RKO (cell line): ENCODE data around the gene AIFM2.
"Not testable (repeated sequence)": the region's sequence is repeated elsewhere in the genome, so short reads cannot be mapped to it uniquely, and the experiment has no call there.

Experiments
- DNase-seq: peaks from one replicate; pipeline ENCODE4 v3.0.0-alpha.2; 2016; ENCODE audit warnings: low spot score

The AIFM2 gene

GRCh38 chr10:70123166-70123565 lies 9.5 kb downstream of the AIFM2 start:
- not testable (repeated sequence) for DNase-seq

- no peak for DNase-seq
Observed at GRCh38 chr10:70122742-70123141, 9.9 kb downstream of the AIFM2 start.

GRCh38 chr10:70121281-70121949 lies 11.2 kb downstream of the AIFM2 start:
- no peak for DNase-seq

GRCh38 chr10:70120417-70120816 lies 12.2 kb downstream of the AIFM2 start:
- no peak for DNase-seq

GRCh38 chr10:70119623-70120022 lies 13.0 kb downstream of the AIFM2 start:
- no peak for DNase-seq

GRCh38 chr10:70119197-70119596 lies 13.4 kb downstream of the AIFM2 start:
- no peak for DNase-seq

GRCh38 chr10:70118196-70118595 lies 14.4 kb downstream of the AIFM2 start:
- DNase-seq: no peak

GRCh38 chr10:70117646-70118045 lies 15.0 kb downstream of the AIFM2 start:
- DNase-seq: no peak

GRCh38 chr10:70115948-70116682 lies 16.5 kb downstream of the AIFM2 start:
- peak; percentile 21 for DNase-seq

GRCh38 chr10:70114902-70115301 lies 17.7 kb downstream of the AIFM2 start:
- no peak for DNase-seq

GRCh38 chr10:70112071-70112470 lies 20.6 kb downstream of the AIFM2 start:
- DNase-seq: no peak

- DNase-seq: no peak
Observed at GRCh38 chr10:70111496-70111895, 21.1 kb downstream of the AIFM2 start.

- DNase-seq: no peak
Observed at GRCh38 chr10:70109064-70109729, 23.4 kb downstream of the AIFM2 start.

GRCh38 chr10:70106958-70107791 lies 25.4 kb downstream of the AIFM2 start:
- no peak for DNase-seq

GRCh38 chr10:70101668-70102067 lies 31.0 kb downstream of the AIFM2 start:
- no peak for DNase-seq

GRCh38 chr10:70101068-70101562 lies 31.5 kb downstream of the AIFM2 start:
- not testable (repeated sequence) for DNase-seq

- DNase-seq: no peak
Observed at GRCh38 chr10:70098271-70098670, 34.4 kb downstream of the AIFM2 start.

- no peak for DNase-seq
Observed at GRCh38 chr10:70097459-70097858, 35.2 kb downstream of the AIFM2 start.

GRCh38 chr10:70096705-70097420 lies 35.8 kb downstream of the AIFM2 start:
- DNase-seq: no peak

- no peak for DNase-seq
Observed at GRCh38 chr10:70096016-70096704, 36.5 kb downstream of the AIFM2 start.

GRCh38 chr10:70094250-70094649 lies 38.4 kb downstream of the AIFM2 start:
- no peak for DNase-seq
